Hepatic stellate cell (primary cell): ENCODE data around the gene ETNK1.
"Not testable (repeated sequence)": the region's sequence is repeated elsewhere in the genome, so short reads cannot be mapped to it uniquely, and the experiment has no call there.

Experiments used
- DNase-seq: peaks from one replicate; pipeline ENCODE4 v3.0.0; 2011; ENCODE audit warnings: low spot score

ETNK1 gene, protein sequence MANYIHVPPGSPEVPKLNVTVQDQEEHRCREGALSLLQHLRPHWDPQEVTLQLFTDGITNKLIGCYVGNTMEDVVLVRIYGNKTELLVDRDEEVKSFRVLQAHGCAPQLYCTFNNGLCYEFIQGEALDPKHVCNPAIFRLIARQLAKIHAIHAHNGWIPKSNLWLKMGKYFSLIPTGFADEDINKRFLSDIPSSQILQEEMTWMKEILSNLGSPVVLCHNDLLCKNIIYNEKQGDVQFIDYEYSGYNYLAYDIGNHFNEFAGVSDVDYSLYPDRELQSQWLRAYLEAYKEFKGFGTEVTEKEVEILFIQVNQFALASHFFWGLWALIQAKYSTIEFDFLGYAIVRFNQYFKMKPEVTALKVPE

DNA sequence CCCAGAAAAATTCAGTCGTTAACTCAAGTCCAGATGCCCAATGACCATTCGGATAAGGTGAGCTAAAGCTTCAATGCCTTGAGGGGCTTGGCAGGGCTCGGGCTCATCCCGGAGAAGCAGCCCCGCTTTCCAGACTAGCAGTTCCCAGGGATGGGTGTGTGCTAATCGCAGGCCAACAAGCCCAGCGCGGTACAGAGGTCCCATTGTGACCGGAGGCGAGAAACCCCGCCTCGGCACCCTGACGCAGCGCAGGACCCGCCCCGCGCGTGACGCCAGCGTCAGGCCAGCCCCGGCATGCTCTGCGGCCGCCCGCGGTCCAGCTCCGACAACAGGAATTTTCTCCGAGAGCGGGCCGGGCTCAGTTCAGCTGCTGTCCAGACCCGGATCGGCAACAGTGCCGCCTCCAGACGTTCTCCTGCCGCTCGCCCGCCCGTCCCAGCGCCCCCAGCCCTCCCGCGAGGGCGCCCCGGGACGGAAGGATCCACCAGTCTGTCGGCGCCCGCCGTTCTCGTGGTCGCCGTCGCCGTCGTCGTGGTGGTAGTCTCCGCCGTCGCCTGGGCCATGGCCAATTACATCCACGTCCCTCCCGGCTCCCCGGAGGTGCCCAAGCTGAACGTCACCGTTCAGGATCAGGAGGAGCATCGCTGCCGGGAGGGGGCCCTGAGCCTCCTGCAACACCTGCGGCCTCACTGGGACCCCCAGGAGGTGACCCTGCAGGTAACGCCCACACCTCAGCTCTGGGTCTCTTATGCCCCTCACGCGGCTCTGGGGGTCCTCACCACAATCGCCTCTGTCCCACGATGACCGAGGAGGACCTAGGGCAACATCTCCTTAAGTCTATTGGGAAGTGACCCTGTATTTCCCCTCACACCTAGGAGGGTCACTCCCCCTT is at the start of gene ETNK1:
Gene ETNK1 (plus strand): TSS at position 302 of the 892 bp plus-strand sequence. CDS start 260 bp downstream, at position 562.
- peak; percentile 82 for DNase-seq

- DNase-seq, result no peak
Measured at GRCh38 chr12:22576065-22576464, 48.9 kb upstream of the ETNK1 start.

- DNase-seq, result no peak
Measured at GRCh38 chr12:22576473-22576872, 48.5 kb upstream of the ETNK1 start.

- no peak for DNase-seq
Measured at GRCh38 chr12:22577667-22578066, 47.3 kb upstream of the ETNK1 start.

- no peak for DNase-seq
Measured at GRCh38 chr12:22578328-22578727, 46.6 kb upstream of the ETNK1 start.

GRCh38 chr12:22588817-22589216 is 36.2 kb upstream of the ETNK1 start:
- DNase-seq, result no peak

DNA sequence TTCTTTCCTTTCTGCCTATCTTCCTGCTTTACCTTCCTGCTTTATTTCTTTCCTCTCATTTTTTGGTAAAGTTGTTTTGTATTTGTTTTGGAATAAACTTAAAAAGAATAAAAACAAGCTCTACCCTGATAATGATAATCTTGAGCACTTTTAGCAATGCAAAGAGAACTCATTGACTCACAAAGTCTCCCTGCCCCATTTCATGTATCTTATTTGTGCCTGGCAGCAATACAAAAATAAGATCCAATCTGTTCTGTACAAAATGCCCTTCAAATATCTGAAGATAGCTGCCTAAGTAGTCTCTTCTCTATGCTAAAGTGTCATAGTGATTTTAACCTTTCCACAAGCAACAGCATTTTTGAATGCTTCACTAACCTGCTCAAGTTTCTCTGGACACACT is 31.1 kb upstream of the ETNK1 start:
- DNase-seq, result no peak

GRCh38 chr12:22597539-22597938 is 27.4 kb upstream of the ETNK1 start:
- not testable (repeated sequence) for DNase-seq

DNA sequence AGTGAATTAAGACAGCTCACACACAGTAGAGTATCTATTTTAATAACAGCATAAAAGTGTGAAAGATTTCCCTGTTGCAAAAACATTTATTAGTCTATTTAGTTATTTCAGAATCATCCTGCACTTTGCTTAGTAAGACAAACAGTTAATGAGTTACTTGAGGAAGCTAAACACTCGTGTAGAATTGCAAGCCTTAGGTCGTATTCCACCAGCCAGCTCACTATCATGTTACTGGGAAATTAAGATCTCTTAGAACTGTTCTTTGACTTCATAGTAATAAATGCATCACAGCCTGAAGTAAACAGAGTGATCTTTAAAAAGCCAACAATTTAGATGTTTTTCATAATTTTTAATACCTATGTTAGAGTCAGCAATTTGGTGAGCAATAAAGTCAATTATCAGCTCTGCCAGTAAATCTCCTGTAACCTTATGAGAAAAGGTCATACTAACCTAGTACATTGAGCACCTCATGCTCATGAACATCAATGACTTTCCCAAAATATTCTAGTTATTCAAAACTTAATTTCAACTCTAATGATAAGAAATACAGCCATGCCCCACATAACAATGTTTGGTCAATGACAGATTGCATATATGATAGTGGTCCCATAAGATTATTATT is 26.7 kb upstream of the ETNK1 start:
- DNase-seq, result no peak

GRCh38 chr12:22598763-22599161 is 26.2 kb upstream of the ETNK1 start:
- no peak for DNase-seq

DNA sequence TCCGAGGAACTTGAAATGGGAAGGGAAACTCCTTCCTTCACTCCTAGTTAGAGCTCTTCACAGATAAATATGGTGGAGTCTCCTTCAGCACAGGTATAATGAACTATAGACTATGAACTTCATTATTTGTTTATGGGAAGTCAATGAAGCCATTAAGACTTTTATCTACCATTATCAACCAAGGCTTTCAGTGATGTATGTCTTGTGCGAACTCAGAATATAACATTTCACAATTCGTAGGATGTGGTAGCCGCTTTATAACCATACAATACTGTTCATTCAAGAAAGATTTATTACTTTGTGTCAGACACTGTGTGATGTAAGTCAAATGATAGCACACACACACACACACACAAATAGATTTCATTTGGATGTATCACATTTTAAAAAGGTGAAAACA is 24.8 kb upstream of the ETNK1 start:
- no peak for DNase-seq

GRCh38 chr12:22609501-22609900 is 15.5 kb upstream of the ETNK1 start:
- DNase-seq, result no peak

DNA sequence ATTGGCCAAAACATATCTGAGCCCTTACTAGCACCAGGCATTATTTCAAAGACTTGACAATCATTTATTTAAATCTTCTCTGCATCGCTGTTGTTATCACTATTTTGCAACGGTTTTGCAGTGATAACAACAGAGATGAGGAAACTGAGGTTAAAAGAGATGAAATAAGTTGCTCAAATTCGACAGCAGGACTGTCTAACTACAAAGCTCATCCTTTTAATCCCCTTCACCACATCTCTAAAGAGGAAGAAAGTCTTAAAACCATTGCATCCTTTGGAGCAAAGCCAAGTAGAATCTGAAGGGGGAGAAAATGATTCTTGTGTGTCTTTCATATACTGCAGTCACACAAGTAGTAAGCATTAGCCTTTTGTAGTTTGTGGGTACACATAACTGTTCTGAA is 14.8 kb upstream of the ETNK1 start:
- DNase-seq, result no peak

DNA sequence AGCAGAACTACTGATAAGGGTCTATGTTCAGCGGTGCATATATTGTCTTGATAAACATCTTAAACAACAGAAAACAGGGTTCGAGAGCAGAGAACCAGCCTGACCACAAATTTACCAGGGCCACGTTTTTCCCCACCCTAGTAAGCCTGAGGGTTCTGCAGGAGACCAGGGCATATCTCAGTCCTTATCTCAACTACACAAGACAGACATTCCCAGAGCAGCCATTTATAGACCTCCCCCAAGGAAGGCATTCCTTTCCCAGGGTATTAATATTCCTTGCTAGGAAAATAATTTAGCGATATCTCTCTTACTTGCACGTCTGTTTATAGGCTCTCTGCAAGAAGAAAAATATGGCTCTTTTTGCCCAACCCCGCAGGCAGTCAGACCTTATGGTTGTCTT is 12.1 kb upstream of the ETNK1 start:
- not testable (repeated sequence) for DNase-seq

- no peak for DNase-seq
Measured at GRCh38 chr12:22615963-22616501, 8.9 kb upstream of the ETNK1 start.

GRCh38 chr12:22617630-22618029 is 7.3 kb upstream of the ETNK1 start:
- DNase-seq, result no peak

GRCh38 chr12:22624548-22624869 is 462 bp upstream of the ETNK1 start:
- no peak for DNase-seq

DNA sequence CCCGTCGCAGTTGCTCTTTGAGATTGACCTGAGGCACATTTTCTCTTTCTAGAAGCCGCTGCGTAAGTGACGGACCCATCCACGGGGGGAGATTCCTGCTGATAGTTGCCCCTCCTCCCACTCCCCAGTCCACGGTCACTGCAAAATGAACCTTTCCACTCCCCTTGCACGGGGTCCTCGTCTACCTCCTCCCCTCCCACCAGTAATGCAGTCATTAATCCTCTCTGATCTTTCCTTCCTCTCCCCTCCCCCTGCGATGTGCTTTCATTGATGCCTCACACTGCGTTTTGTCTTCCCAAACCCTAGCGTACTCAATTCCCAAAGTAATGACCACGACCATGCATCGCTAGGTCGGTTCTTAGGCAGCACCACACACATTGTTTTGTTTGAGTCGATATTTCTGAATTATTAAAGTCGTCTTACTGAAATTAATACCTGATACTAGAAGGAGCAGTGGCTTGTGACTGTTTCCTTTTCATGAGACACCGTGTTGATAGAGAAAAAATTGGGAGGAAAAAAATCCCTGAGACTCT is 857 bp downstream of the ETNK1 start:
- peak; percentile 10 for DNase-seq

- no peak for DNase-seq
Measured at GRCh38 chr12:22626406-22626805, 1.4 kb downstream of the ETNK1 start.

- no peak for DNase-seq
Measured at GRCh38 chr12:22627371-22627770, 2.4 kb downstream of the ETNK1 start.

DNA sequence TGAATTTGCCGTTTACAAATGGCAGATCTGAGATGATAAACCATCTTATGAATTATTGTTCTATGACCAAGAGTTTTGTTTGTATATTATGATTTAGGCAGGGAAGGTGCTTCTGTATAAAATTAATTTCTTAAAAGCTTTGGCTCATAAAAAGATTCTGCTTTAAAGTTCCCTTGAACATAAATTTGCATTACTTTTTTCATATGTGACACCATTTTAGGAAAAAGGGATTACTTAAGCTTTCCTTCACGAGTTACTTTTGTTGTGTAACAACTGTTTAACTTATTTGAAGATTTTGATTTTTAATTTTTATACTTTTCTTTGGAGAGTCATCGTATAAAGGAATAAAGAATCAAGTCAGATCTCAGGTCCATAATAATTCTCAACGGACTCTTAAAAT is 3.3 kb downstream of the ETNK1 start:
- DNase-seq, result no peak

- DNase-seq, result no peak
Measured at GRCh38 chr12:22631863-22632463, 7.0 kb downstream of the ETNK1 start.
